PFSK-1 (cell line): Measurements from ENCODE around the gene JMJD7.

Source experiments
- FOXP2 ChIP-seq: optimal IDR thresholded peaks from 2 replicates; pipeline ENCODE3; 2011; ENCODE audit warnings: borderline replicate concordance, control low read depth, inconsistent platforms; ENCODE audit not compliant: insufficient read depth; ENCODE audit errors: extremely low read length, extremely low read depth
- POLR2AphosphoS5 ChIP-seq: IDR thresholded peaks from 2 replicates; pipeline ENCODE4 v1.6.1; 2012; ENCODE audit warnings: low read depth, mild to moderate bottlenecking, control low read depth, low read length, moderate library complexity
- REST ChIP-seq, 2 experiments: IDR thresholded peaks; 2 replicates each; pipeline versions ENCODE4 v1.6.1 to v1.8.0; 2011 to 2012; ENCODE audit warnings: low read depth in 2 of 2, low read length in 2 of 2, control low read depth in 1 of 2, inconsistent platforms in 1 of 2, mild to moderate bottlenecking in 1 of 2, moderate library complexity in 1 of 2; ENCODE audit not compliant: insufficient read depth in 1 of 2
- SIN3A ChIP-seq: IDR thresholded peaks from 2 replicates; pipeline ENCODE4 v1.6.1; 2012; ENCODE audit warnings: mild to moderate bottlenecking, low read length, moderate library complexity, borderline replicate concordance; ENCODE audit not compliant: insufficient read depth
- TAF1 ChIP-seq: IDR thresholded peaks from 2 replicates; pipeline ENCODE4 v1.6.1; 2012; ENCODE audit warnings: low read length, control low read depth, borderline replicate concordance; ENCODE audit not compliant: insufficient read depth

The JMJD7 gene

GRCh38 chr15:41873711-41874110 is 45.8 kb downstream of the JMJD7 start:
- TF ChIP-seq REST (IDR thresholded peaks at IDR 0.05; ENCODE audit: insufficient read depth in 1 of 2, low read depth in 2 of 2, low read length in 2 of 2) (no peak), FOXP2 (no peak), SIN3A (no peak), POLR2AphosphoS5 (no peak), TAF1 (no peak)

GRCh38 chr15:41874736-41875135 is 46.8 kb downstream of the JMJD7 start:
- no peak for TF ChIP-seq FOXP2
- TF ChIP-seq POLR2AphosphoS5: no peak
- no peak for TF ChIP-seq SIN3A
- no peak for TF ChIP-seq REST (IDR thresholded peaks at IDR 0.05; ENCODE audit: insufficient read depth in 1 of 2, low read depth in 2 of 2, low read length in 2 of 2)
- no peak for TF ChIP-seq TAF1

GRCh38 chr15:41876007-41876406 is 48.1 kb downstream of the JMJD7 start:
- TF ChIP-seq SIN3A: no peak
- TF ChIP-seq FOXP2: no peak
- no peak for TF ChIP-seq REST (IDR thresholded peaks at IDR 0.05; ENCODE audit: insufficient read depth in 1 of 2, low read depth in 2 of 2, low read length in 2 of 2)
- TF ChIP-seq TAF1: no peak
- TF ChIP-seq POLR2AphosphoS5: no peak

- TF ChIP-seq REST (IDR thresholded peaks at IDR 0.05; ENCODE audit: insufficient read depth in 1 of 2, low read depth in 2 of 2, low read length in 2 of 2) (no peak), TAF1 (no peak), SIN3A (no peak), FOXP2 (no peak), POLR2AphosphoS5 (no peak)
Observed at GRCh38 chr15:41876689-41877088, 48.8 kb downstream of the JMJD7 start.
